ENCODE results near the gene ST8SIA6. TPM values are rescaled to one million over a fixed set of nuclear protein-coding genes. Genes with fewer than 3 reads are reported as not detected.

The ST8SIA6 gene
- total and polyA plus RNA-seq, 10 of the 15 experiments (the other 5 are each of a cell fraction or from before 2014, with no cell fraction given): 0.22 TPM; not detected in 9

DNA sequence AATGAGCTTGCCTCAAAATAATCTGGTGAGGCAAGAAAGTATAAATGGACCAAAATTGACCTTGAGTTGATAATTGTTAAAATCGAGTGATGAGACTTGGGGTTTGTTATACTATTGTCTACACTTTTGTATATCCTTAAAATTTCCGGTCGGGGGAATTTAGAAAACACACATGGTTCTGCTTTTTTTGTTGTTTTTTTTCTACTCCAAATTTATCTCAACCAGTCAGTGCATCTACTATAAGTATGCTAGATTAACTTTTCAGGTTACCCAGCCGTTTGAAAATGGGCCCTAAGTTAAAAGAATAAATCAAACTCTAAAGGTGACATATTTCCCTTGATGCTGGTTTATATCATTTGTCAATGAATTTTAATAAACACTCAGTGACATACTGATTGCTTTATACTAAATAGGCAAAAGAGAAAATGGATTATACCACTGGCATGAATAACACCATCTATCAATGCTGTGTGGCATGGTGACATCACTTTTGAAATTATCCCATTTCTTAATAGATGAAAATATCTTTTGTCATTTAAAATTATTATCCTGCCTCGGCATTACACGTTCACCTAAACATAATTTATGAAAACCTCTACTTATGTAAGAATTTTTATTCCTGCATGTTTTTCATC lies 40.3 kb upstream of the ST8SIA6 start (continued):
- TF ChIP-seq EED (IDR thresholded peaks at IDR 0.05; ENCODE audit: low read depth) (no peak), ZNF274 (IDR thresholded peaks at IDR 0.05; ENCODE audit: insufficient read depth, insufficient read length) (no peak)

DNA sequence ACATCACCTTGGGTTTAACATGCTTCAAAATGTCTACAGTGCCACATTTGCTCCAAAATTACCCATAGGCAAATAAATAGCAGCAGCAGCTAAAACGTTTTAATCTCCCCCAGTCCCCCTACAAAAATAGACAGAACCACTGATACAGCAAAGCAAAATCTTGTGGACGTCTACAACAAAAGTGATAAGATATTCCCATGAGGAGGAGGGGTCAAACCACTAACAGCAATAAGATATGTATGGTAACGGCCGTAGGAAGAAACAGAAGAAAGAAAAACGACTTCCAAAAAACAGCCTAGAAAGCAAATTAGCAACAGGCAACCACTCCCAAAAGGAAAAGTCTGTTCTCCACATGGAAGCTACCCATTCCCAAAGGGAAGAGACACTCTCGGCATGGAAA lies 34.5 kb upstream of the ST8SIA6 start:
- Histone ChIP-seq H3K4me1 (ENCODE audit: control insufficient read depth, insufficient read depth, low read length) (no peaks in the 10 kb centered on the region), H4K20me1 (ENCODE audit: control insufficient read depth, insufficient read depth) (no peaks in the 10 kb centered on the region), H3K9ac (ENCODE audit: control insufficient read depth, insufficient read depth, low read length) (no peak overlapping the region), H3K36me3 (ENCODE audit: control insufficient read depth in 2 of 2, insufficient read depth in 2 of 2, low read length in 1 of 2) (no peaks in the 10 kb centered on the region), H3K9me3 (replicated peaks; ENCODE audit: control insufficient read depth, insufficient read depth, low read length) (no peaks in the 10 kb centered on the region), H3K27ac (ENCODE audit: control insufficient read depth, insufficient read depth) (no peak overlapping the region), H2AFZ (ENCODE audit: control insufficient read depth, low read depth, low read length) (no peak overlapping the region), H3K79me2 (ENCODE audit: control insufficient read depth, insufficient read depth, low read length) (no peaks in the 10 kb centered on the region), H3K27me3 (replicated peaks in 1 of 2; ENCODE audit: control insufficient read depth in 2 of 2, insufficient read depth in 2 of 2, low read length in 1 of 2) (no peaks in the 10 kb centered on the region; a peak in 1 of 4 replicates), H3K4me3 (no peak overlapping the region), H3K4me2 (ENCODE audit: control insufficient read depth, insufficient read depth) (no peak overlapping the region)
- ChIA-PET POLR2A (no interaction called here), RAD21 (ENCODE audit: unreplicated experiment) (no interaction called here), SMC1A (ENCODE audit: uncharacterized antibody, unreplicated experiment) (no interaction called here), CTCF (interaction anchor here (1.3 kb wide), 1 partner anchor 108 kb away, joined by 3 read pairs; no protein-coding TSS in a partner anchor)
- in situ Hi-C loops (cut with MboI) (no loop called here), intact Hi-C loops (cut with micrococcal nuclease; ENCODE audit: unreplicated experiment) (no loop called here)
- no peak for FAIRE-seq
- no peak for ATAC-seq
- no TSS peak for BruUV-seq (replicated peaks)
- DNase-seq (ENCODE audit: low read depth, low spot score): no peak
- TF ChIP-seq, protein P1, sequence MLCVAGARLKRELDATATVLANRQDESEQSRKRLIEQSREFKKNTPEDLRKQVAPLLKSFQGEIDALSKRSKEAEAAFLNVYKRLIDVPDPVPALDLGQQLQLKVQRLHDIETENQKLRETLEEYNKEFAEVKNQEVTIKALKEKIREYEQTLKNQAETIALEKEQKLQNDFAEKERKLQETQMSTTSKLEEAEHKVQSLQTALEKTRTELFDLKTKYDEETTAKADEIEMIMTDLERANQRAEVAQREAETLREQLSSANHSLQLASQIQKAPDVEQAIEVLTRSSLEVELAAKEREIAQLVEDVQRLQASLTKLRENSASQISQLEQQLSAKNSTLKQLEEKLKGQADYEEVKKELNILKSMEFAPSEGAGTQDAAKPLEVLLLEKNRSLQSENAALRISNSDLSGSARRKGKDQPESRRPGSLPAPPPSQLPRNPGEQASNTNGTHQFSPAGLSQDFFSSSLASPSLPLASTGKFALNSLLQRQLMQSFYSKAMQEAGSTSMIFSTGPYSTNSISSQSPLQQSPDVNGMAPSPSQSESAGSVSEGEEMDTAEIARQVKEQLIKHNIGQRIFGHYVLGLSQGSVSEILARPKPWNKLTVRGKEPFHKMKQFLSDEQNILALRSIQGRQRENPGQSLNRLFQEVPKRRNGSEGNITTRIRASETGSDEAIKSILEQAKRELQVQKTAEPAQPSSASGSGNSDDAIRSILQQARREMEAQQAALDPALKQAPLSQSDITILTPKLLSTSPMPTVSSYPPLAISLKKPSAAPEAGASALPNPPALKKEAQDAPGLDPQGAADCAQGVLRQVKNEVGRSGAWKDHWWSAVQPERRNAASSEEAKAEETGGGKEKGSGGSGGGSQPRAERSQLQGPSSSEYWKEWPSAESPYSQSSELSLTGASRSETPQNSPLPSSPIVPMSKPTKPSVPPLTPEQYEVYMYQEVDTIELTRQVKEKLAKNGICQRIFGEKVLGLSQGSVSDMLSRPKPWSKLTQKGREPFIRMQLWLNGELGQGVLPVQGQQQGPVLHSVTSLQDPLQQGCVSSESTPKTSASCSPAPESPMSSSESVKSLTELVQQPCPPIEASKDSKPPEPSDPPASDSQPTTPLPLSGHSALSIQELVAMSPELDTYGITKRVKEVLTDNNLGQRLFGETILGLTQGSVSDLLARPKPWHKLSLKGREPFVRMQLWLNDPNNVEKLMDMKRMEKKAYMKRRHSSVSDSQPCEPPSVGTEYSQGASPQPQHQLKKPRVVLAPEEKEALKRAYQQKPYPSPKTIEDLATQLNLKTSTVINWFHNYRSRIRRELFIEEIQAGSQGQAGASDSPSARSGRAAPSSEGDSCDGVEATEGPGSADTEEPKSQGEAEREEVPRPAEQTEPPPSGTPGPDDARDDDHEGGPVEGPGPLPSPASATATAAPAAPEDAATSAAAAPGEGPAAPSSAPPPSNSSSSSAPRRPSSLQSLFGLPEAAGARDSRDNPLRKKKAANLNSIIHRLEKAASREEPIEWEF (IDR thresholded peaks at IDR 0.05; ENCODE audit: insufficient replicate concordance, low read depth, low read length): no peak
- TF ChIP-seq, protein P2, sequence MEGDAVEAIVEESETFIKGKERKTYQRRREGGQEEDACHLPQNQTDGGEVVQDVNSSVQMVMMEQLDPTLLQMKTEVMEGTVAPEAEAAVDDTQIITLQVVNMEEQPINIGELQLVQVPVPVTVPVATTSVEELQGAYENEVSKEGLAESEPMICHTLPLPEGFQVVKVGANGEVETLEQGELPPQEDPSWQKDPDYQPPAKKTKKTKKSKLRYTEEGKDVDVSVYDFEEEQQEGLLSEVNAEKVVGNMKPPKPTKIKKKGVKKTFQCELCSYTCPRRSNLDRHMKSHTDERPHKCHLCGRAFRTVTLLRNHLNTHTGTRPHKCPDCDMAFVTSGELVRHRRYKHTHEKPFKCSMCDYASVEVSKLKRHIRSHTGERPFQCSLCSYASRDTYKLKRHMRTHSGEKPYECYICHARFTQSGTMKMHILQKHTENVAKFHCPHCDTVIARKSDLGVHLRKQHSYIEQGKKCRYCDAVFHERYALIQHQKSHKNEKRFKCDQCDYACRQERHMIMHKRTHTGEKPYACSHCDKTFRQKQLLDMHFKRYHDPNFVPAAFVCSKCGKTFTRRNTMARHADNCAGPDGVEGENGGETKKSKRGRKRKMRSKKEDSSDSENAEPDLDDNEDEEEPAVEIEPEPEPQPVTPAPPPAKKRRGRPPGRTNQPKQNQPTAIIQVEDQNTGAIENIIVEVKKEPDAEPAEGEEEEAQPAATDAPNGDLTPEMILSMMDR (IDR thresholded peaks at IDR 0.05 in 2 of 3, conservative IDR thresholded peaks at IDR 0.05 in 1 of 3; ENCODE audit: control insufficient read depth in 2 of 3, extremely low read depth in 1 of 3, insufficient read depth in 1 of 3, low read depth in 3 of 3, low read length in 3 of 3): no peak
- TF ChIP-seq PML (IDR thresholded peaks at IDR 0.05; ENCODE audit: low read length): no peak
- TF ChIP-seq, protein P3, sequence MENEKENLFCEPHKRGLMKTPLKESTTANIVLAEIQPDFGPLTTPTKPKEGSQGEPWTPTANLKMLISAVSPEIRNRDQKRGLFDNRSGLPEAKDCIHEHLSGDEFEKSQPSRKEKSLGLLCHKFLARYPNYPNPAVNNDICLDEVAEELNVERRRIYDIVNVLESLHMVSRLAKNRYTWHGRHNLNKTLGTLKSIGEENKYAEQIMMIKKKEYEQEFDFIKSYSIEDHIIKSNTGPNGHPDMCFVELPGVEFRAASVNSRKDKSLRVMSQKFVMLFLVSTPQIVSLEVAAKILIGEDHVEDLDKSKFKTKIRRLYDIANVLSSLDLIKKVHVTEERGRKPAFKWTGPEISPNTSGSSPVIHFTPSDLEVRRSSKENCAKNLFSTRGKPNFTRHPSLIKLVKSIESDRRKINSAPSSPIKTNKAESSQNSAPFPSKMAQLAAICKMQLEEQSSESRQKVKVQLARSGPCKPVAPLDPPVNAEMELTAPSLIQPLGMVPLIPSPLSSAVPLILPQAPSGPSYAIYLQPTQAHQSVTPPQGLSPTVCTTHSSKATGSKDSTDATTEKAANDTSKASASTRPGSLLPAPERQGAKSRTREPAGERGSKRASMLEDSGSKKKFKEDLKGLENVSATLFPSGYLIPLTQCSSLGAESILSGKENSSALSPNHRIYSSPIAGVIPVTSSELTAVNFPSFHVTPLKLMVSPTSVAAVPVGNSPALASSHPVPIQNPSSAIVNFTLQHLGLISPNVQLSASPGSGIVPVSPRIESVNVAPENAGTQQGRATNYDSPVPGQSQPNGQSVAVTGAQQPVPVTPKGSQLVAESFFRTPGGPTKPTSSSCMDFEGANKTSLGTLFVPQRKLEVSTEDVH (IDR thresholded peaks at IDR 0.05; ENCODE audit: low read depth, partially characterized antibody): no peak
- 22% methylated on average over 6 of the region's 6 CpGs for WGBS (ENCODE audit: insufficient coverage, insufficient replicate concordance, low lambda C conversion rate, missing lambda C conversion rate)

Measured in GM12878 (cell line).